Trophoblast cell (in vitro differentiated cells and primary cell): Measurements from ENCODE around the gene MAP1LC3B2.

Source experiments
- DNase-seq, 2 donors: peaks; one replicate each; pipeline ENCODE4 v3.0.0-alpha.2; 2016
- H2AFZ ChIP-seq: 2 replicates; pipeline ENCODE4 v1.6.1; 2013; ENCODE audit warnings: low read length, moderate library complexity, mild to moderate bottlenecking; ENCODE audit not compliant: insufficient read depth, poor library complexity
- H2AK5ac ChIP-seq: 2 replicates; pipeline ENCODE4 v1.6.1; 2013; ENCODE audit warnings: mild to moderate bottlenecking, low read length
- H2BK120ac ChIP-seq: 2 replicates; pipeline ENCODE4 v1.6.1; 2013; ENCODE audit warnings: low read length, mild to moderate bottlenecking, moderate library complexity; ENCODE audit not compliant: insufficient read depth, poor library complexity
- H2BK12ac ChIP-seq: 2 replicates; pipeline ENCODE4 v1.6.1; 2013; ENCODE audit warnings: mild to moderate bottlenecking, low read length, moderate library complexity
- H2BK5ac ChIP-seq: 2 replicates; pipeline ENCODE4 v1.6.1; 2013; ENCODE audit warnings: low read length, low read depth, moderate library complexity, mild to moderate bottlenecking; ENCODE audit not compliant: poor library complexity
- H3K14ac ChIP-seq: 2 replicates; pipeline ENCODE4 v1.6.1; 2013; ENCODE audit warnings: mild to moderate bottlenecking, low read length
- H3K18ac ChIP-seq: 2 replicates; pipeline ENCODE4 v1.6.1; 2013; ENCODE audit warnings: mild to moderate bottlenecking, low read length
- H3K23ac ChIP-seq: 2 replicates; pipeline ENCODE4 v1.6.1; 2013; ENCODE audit warnings: low read length
- H3K27ac ChIP-seq: 2 replicates; pipeline ENCODE4 v1.5.1; 2013; ENCODE audit warnings: low read depth, mild to moderate bottlenecking, inconsistent platforms, low read length, moderate library complexity
- H3K27me3 ChIP-seq: 2 replicates; pipeline ENCODE4 v1.6.1; 2013; ENCODE audit warnings: inconsistent platforms, mild to moderate bottlenecking, low read length, moderate library complexity; ENCODE audit not compliant: insufficient read depth
- H3K36me3 ChIP-seq, 2 experiments: 1 replicate in 1 of 2; 2 replicates in 1 of 2; pipeline ENCODE4 v1.6.1; 2013; ENCODE audit warnings: low read length in 2 of 2, mild to moderate bottlenecking in 2 of 2, moderate library complexity in 1 of 2; ENCODE audit not compliant: insufficient read depth in 2 of 2, control insufficient read depth in 1 of 2
- H3K4ac ChIP-seq: 2 replicates; pipeline ENCODE4 v1.6.1; 2013; ENCODE audit warnings: low read depth, mild to moderate bottlenecking, low read length, moderate library complexity
- H3K4me1 ChIP-seq, 2 experiments: 1 replicate in 1 of 2; 2 replicates in 1 of 2; pipeline ENCODE4 v1.6.1; 2013; ENCODE audit warnings: low read length in 2 of 2, mild to moderate bottlenecking in 2 of 2, moderate library complexity in 1 of 2; ENCODE audit not compliant: insufficient read depth in 2 of 2, control insufficient read depth in 1 of 2
- H3K4me2 ChIP-seq: 2 replicates; pipeline ENCODE4 v1.6.1; 2013; ENCODE audit warnings: inconsistent platforms, mild to moderate bottlenecking, low read length, moderate library complexity
- H3K4me3 ChIP-seq: 2 replicates; pipeline ENCODE4 v1.5.1; 2013; ENCODE audit warnings: mild to moderate bottlenecking, low read depth, low read length, inconsistent platforms
- H3K79me1 ChIP-seq: one replicate; pipeline ENCODE4 v1.6.1; 2013; ENCODE audit warnings: low read length
- H3K79me2 ChIP-seq: 2 replicates; pipeline ENCODE4 v1.6.1; 2013; ENCODE audit warnings: low read length, mild to moderate bottlenecking; ENCODE audit not compliant: control insufficient read depth, insufficient read depth, poor library complexity
- H3K9ac ChIP-seq: 2 replicates; pipeline ENCODE4 v1.6.1; 2013; ENCODE audit warnings: mild to moderate bottlenecking, low read length
- H3K9me3 ChIP-seq: 2 replicates; pipeline ENCODE4 v1.6.1; 2013; ENCODE audit warnings: low read depth, mild to moderate bottlenecking, control low read depth, inconsistent platforms, low read length; ENCODE audit not compliant: insufficient read depth
- H4K12ac ChIP-seq: 2 replicates; pipeline ENCODE4 v1.6.1; 2013; ENCODE audit warnings: low read depth, mild to moderate bottlenecking, low read length, moderate library complexity
- H4K8ac ChIP-seq: 2 replicates; pipeline ENCODE4 v1.6.1; 2013; ENCODE audit warnings: low read depth, mild to moderate bottlenecking, low read length, moderate library complexity
- H4K91ac ChIP-seq: one replicate; pipeline ENCODE4 v1.6.1; 2013; ENCODE audit warnings: low read depth, mild to moderate bottlenecking, low read length, moderate library complexity
- WGBS: extraction: QIAGEN DNeasy Blood & Tissue Kit; methylation state at CpG from one replicate; pipeline ENCODE4 v1.1.7; 2013; ENCODE audit warnings: missing lambda C conversion rate; ENCODE audit not compliant: insufficient read length, insufficient coverage; ENCODE audit errors: extremely low coverage; 5-methylcytosine and 5-hydroxymethylcytosine counted together

MAP1LC3B2 gene

DNA sequence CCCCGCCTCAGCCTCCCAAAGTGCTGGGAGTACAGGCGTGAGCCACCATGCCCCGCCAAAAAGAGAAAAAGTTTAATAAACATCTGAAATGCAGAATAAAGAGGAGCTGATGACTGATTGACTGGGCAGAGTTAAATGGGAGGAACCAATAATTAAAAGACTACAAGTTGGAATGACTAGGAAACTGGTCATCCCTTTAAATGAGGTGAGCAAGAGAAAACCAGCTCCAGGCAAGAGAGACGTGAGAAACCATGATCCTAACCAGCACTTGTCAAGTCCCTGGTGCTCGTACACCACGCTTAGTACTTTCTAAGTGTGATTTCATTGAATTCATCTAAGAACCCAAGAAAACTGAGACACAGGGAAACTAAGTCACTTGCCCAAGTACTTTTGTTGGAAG is 47.9 kb downstream of the MAP1LC3B2 start:
- Histone ChIP-seq H3K18ac (no peak overlapping the region), H4K12ac (no peak overlapping the region), H3K4me3 (no peak overlapping the region), H3K4ac (no peak overlapping the region), H3K79me1 (peaks cover 13% of the 10 kb centered on the region), H2BK12ac (no peak overlapping the region), H3K27ac (no peak overlapping the region), H3K9me3 (peaks cover 2% of the 10 kb centered on the region), H3K27me3 (no peaks in the 10 kb centered on the region), H3K9ac (no peak overlapping the region), H3K4me1 (peaks cover 15 to 19% of the 10 kb centered on the region in 2 experiments), H2AK5ac (no peak overlapping the region), H4K91ac (no peak overlapping the region), H2BK5ac (no peak overlapping the region), H3K14ac (no peak overlapping the region), H3K23ac (no peak overlapping the region), H3K36me3 (no peaks in the 10 kb centered on the region), H3K4me2 (no peak overlapping the region), H2BK120ac (no peak overlapping the region), H2AFZ (no peak overlapping the region), H4K8ac (no peak overlapping the region), H3K79me2 (no peaks in the 10 kb centered on the region)
- DNase-seq: no peak
- WGBS: no CpG with 5 or more reads among the region's 6 CpGs

DNA sequence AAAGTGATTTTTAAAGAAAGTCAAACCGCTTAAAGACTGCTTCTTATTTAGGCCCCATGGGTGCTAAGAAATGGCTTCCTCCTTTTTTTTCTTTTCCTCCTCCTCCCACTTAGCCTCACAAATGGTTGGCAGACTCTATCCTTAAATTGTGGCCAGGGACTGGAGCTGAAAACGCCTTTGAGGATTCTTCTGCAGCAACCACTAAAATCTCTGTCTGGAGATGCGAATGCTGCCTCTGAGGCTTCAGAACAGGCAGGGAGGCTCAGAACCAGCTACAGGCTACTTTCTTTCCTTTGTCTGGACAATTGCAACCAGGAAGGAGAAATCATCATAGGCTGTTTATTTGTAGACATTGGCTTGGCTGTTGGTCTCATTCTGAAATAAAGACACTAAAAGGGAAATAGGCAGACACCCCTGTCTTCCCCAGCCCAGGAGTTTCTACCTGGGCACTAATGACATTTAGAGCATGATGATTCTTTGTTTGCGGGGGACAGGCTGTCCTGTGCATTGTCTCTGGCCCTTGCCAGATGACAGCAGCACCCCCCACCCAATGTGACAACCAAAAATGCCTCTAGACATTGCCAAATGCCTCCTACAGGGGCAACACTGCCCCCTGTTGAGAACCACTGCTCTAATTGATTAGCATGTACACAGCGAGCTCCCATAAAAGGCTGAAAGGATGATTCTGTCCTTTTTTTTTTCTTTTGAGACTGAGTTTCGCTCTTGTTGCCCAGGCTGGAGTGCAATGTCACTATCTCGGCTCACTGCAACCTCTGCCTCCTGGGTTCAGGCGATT is 50.3 kb downstream of the MAP1LC3B2 start:
- no peaks in the 10 kb centered on the region for H3K27me3 ChIP-seq
- no CpG with 5 or more reads among the region's 8 CpGs for WGBS

DNA sequence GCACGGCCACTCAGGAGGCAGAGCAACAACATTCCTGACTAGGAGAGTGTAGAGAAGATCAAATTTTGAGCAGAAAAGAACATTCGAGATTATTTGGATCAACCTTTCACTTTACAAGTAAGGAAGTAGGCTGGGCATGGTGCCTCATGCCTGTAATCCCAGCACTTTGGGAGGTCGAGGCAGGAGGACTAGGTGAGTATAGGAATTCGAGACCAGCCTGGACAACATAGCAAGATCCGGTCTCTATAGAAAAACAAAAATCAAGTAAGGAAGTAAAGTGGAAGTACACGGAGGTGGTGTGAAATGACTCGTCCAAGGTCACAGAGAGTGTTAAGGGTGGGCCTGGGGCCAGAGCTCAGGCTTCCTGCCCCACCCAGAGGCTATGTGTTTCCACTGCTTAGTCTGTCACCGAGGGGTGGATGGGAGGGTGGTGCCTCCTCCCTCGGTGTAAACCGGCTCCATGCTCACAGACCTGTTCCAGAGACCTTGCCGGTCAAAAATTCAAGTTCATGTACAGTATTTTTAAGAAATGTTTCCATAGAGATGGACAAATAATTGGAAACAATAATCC is 51.9 kb downstream of the MAP1LC3B2 start:
- H3K14ac ChIP-seq: no peak overlapping the region
- H3K27ac ChIP-seq: no peak overlapping the region
- no peak overlapping the region for H2BK120ac ChIP-seq
- H2BK5ac ChIP-seq: no peak overlapping the region
- no peak overlapping the region for H2AK5ac ChIP-seq
- H3K9ac ChIP-seq: no peak overlapping the region
- no peaks in the 10 kb centered on the region for H3K79me2 ChIP-seq
- H3K18ac ChIP-seq: no peak overlapping the region
- H3K9me3 ChIP-seq: peaks cover 2% of the 10 kb centered on the region
- H4K12ac ChIP-seq: no peak overlapping the region
- no peak overlapping the region for H4K91ac ChIP-seq
- no peak overlapping the region for H3K4me3 ChIP-seq
- H3K79me1 ChIP-seq: no peaks in the 10 kb centered on the region
- no peak overlapping the region for H4K8ac ChIP-seq
- no peaks in the 10 kb centered on the region for H3K36me3 ChIP-seq
- H3K23ac ChIP-seq: no peak overlapping the region
- WGBS: no CpG with 5 or more reads among the region's 11 CpGs
- H3K4me2 ChIP-seq: no peak overlapping the region
- peak overlapping the region; percentile 45 for H2BK12ac ChIP-seq
- H3K27me3 ChIP-seq: no peaks in the 10 kb centered on the region
- H2AFZ ChIP-seq: no peak overlapping the region
- no peak for DNase-seq
- peaks cover 4 to 7% of the 10 kb centered on the region in 2 experiments for H3K4me1 ChIP-seq
- no peak overlapping the region for H3K4ac ChIP-seq

More for the DNA sequence above, 50.3 kb downstream of the MAP1LC3B2 start:
- Histone ChIP-seq H4K91ac (peak overlapping the region; percentile 60), H3K4me2 (no peak overlapping the region), H3K18ac (no peak overlapping the region), H3K27ac (peak overlapping the region; percentile 38), H3K9me3 (peaks cover 2% of the 10 kb centered on the region), H4K8ac (no peak overlapping the region), H3K36me3 (no peaks in the 10 kb centered on the region), H3K14ac (peak overlapping the region; percentile 43), H3K9ac (no peak overlapping the region), H2BK12ac (peak overlapping the region; percentile 62), H2BK120ac (peak overlapping the region; percentile 53), H2AK5ac (no peak overlapping the region), H3K4ac (no peak overlapping the region), H3K79me2 (no peaks in the 10 kb centered on the region), H2AFZ (peak overlapping the region; percentile 64), H2BK5ac (no peak overlapping the region), H3K4me1 (peaks cover 4 to 7% of the 10 kb centered on the region in 2 experiments), H4K12ac (no peak overlapping the region), H3K79me1 (peaks cover 2% of the 10 kb centered on the region), H3K23ac (no peak overlapping the region), H3K4me3 (no peak overlapping the region)
- DNase-seq: no peak

DNA sequence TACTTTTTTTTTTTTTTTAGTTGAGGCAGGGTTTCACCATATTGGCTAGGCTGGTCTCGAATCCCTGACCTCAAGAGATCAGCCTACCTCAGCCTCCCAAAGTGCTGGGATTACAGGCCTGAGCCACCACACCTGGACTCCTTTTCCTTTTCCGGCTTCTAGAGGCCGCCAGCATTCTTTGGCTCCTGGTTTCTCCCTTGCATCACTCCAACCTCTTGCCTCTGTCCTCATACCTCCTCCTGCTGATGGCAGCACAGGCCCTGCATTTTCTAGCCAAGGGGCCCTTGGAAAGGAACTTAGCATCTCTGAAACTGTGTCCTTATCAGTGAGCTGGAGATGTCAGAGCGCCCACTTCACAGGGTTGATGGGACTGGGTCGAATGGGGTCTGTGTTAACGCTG is 53.3 kb downstream of the MAP1LC3B2 start:
- peak; percentile 64 to 79 for DNase-seq
- Histone ChIP-seq H2BK120ac (no peak overlapping the region), H4K8ac (no peak overlapping the region), H3K4me1 (peaks cover 4 to 7% of the 10 kb centered on the region in 2 experiments), H3K79me2 (no peaks in the 10 kb centered on the region), H3K9me3 (peaks cover 2% of the 10 kb centered on the region), H2AFZ (no peak overlapping the region), H3K27me3 (no peaks in the 10 kb centered on the region), H2BK5ac (no peak overlapping the region), H4K12ac (no peak overlapping the region), H3K79me1 (no peaks in the 10 kb centered on the region), H4K91ac (no peak overlapping the region), H3K9ac (no peak overlapping the region), H2AK5ac (no peak overlapping the region), H3K4me2 (no peak overlapping the region), H3K23ac (no peak overlapping the region), H2BK12ac (no peak overlapping the region), H3K14ac (no peak overlapping the region), H3K27ac (no peak overlapping the region), H3K4me3 (no peak overlapping the region), H3K18ac (no peak overlapping the region), H3K4ac (no peak overlapping the region), H3K36me3 (no peaks in the 10 kb centered on the region)
- no CpG with 5 or more reads among the region's 6 CpGs for WGBS
